ENCODE results near the gene RAB38. TPM values are rescaled to one million over a fixed set of nuclear protein-coding genes. Genes with fewer than 3 reads are reported as not detected.

The RAB38 gene
- total RNA-seq, 1 donor from 2014 or later: not detected

- H3K36me3 ChIP-seq: no peaks in the 10 kb centered on the region
- TF ChIP-seq CTCF (IDR thresholded peaks at IDR 0.05): no peak
- no peaks in the 10 kb centered on the region for H3K4me1 ChIP-seq
- no peak overlapping the region for H3K27ac ChIP-seq
- H3K4me3 ChIP-seq: no peak overlapping the region
- DNase-seq (ENCODE audit: low spot score in 2 of 2): no peak
- no peaks in the 10 kb centered on the region for H3K27me3 ChIP-seq
- intact Hi-C loops (cut with DNase I): no loop called here
- no peaks in the 10 kb centered on the region for H3K9me3 ChIP-seq
Observed at GRCh38 chr11:88101881-88102597, 73.2 kb downstream of the RAB38 start.

- no peak for DNase-seq (ENCODE audit: low spot score in 2 of 2)
- Histone ChIP-seq H3K27ac (no peak overlapping the region), H3K27me3 (no peaks in the 10 kb centered on the region), H3K4me3 (no peak overlapping the region), H3K4me1 (no peaks in the 10 kb centered on the region), H3K9me3 (no peaks in the 10 kb centered on the region), H3K36me3 (no peaks in the 10 kb centered on the region)
- intact Hi-C loops (cut with DNase I): no loop called here
- no peak for TF ChIP-seq CTCF (IDR thresholded peaks at IDR 0.05)
Observed at GRCh38 chr11:88100151-88100550, 75.1 kb downstream of the RAB38 start.

- Histone ChIP-seq H3K4me3 (no peak overlapping the region), H3K36me3 (no peaks in the 10 kb centered on the region), H3K4me1 (no peaks in the 10 kb centered on the region), H3K27me3 (no peaks in the 10 kb centered on the region), H3K27ac (no peak overlapping the region), H3K9me3 (no peaks in the 10 kb centered on the region)
- TF ChIP-seq CTCF (IDR thresholded peaks at IDR 0.05): no peak
- DNase-seq (ENCODE audit: low spot score in 2 of 2): no peak
- intact Hi-C loops (cut with DNase I): no loop called here
Observed at GRCh38 chr11:88098289-88098688, 77.0 kb downstream of the RAB38 start.

GRCh38 chr11:88089134-88089533 lies 86.1 kb downstream of the RAB38 start:
- TF ChIP-seq CTCF (IDR thresholded peaks at IDR 0.05): no peak
- no peak for DNase-seq (ENCODE audit: low spot score in 2 of 2)
- Histone ChIP-seq H3K27ac (no peak overlapping the region), H3K4me3 (no peak overlapping the region), H3K9me3 (no peaks in the 10 kb centered on the region), H3K36me3 (no peaks in the 10 kb centered on the region), H3K27me3 (no peaks in the 10 kb centered on the region), H3K4me1 (no peaks in the 10 kb centered on the region)
- intact Hi-C loops (cut with DNase I): no loop called here

GRCh38 chr11:88087337-88087736 lies 87.9 kb downstream of the RAB38 start:
- Histone ChIP-seq H3K9me3 (no peaks in the 10 kb centered on the region), H3K4me3 (no peak overlapping the region), H3K36me3 (no peaks in the 10 kb centered on the region), H3K27me3 (no peaks in the 10 kb centered on the region), H3K27ac (no peak overlapping the region), H3K4me1 (no peaks in the 10 kb centered on the region)
- TF ChIP-seq CTCF (IDR thresholded peaks at IDR 0.05): no peak
- DNase-seq (ENCODE audit: low spot score in 2 of 2): no peak
- intact Hi-C loops (cut with DNase I): no loop called here

- Histone ChIP-seq H3K27ac (no peak overlapping the region), H3K27me3 (no peaks in the 10 kb centered on the region), H3K9me3 (no peaks in the 10 kb centered on the region), H3K4me1 (no peaks in the 10 kb centered on the region), H3K36me3 (no peaks in the 10 kb centered on the region), H3K4me3 (no peak overlapping the region)
- intact Hi-C loops (cut with DNase I): no loop called here
- no peak for TF ChIP-seq CTCF (IDR thresholded peaks at IDR 0.05)
- DNase-seq (ENCODE audit: low spot score in 2 of 2): no peak
Observed at GRCh38 chr11:88086297-88086696, 88.9 kb downstream of the RAB38 start.

All from ascending aorta (tissue), 2 donors.